Measurements from ENCODE around the gene TMEM165.
A peak's percentile ranks its signal among the peaks of the same experiment; 100 is the strongest.

TMEM165 gene

GRCh38 chr4:55369968-55370367, 25.8 kb upstream of the TMEM165 start:
- DNase-seq = no peak

GRCh38 chr4:55372259-55372658, 23.5 kb upstream of the TMEM165 start:
- DNase-seq = no peak

- no peak for DNase-seq
Measured at GRCh38 chr4:55373461-55373860, 22.3 kb upstream of the TMEM165 start.

- DNase-seq = no peak
Measured at GRCh38 chr4:55376698-55377097, 19.1 kb upstream of the TMEM165 start.

GRCh38 chr4:55378617-55379467, 16.9 kb upstream of the TMEM165 start:
- DNase-seq = no peak

GRCh38 chr4:55380576-55380975, 15.2 kb upstream of the TMEM165 start:
- no peak for DNase-seq

- no peak for DNase-seq
Measured at GRCh38 chr4:55381502-55381901, 14.3 kb upstream of the TMEM165 start.

- DNase-seq = no peak
Measured at GRCh38 chr4:55382488-55383003, 13.2 kb upstream of the TMEM165 start.

GRCh38 chr4:55385201-55385649, 10.5 kb upstream of the TMEM165 start:
- DNase-seq = no peak

GRCh38 chr4:55386073-55386472, 9.7 kb upstream of the TMEM165 start:
- peak; percentile 19 for DNase-seq

GRCh38 chr4:55386840-55387239, 8.9 kb upstream of the TMEM165 start:
- no peak for DNase-seq

- DNase-seq = no peak
Measured at GRCh38 chr4:55393461-55394320, 2.1 kb upstream of the TMEM165 start.

GRCh38 chr4:55395218-55395528, 584 bp upstream of the TMEM165 start:
- DNase-seq = no peak

- DNase-seq = no peak
Measured at GRCh38 chr4:55396308-55397125, 760 bp downstream of the TMEM165 start.

GRCh38 chr4:55397126-55397436, 1.3 kb downstream of the TMEM165 start:
- no peak for DNase-seq

- DNase-seq = peak; percentile 15
Measured at GRCh38 chr4:55397520-55398321, 2.0 kb downstream of the TMEM165 start.

- DNase-seq = no peak
Measured at GRCh38 chr4:55398461-55398860, 2.7 kb downstream of the TMEM165 start.

GRCh38 chr4:55398966-55399365, 3.2 kb downstream of the TMEM165 start:
- DNase-seq = no peak

GRCh38 chr4:55399581-55399980, 3.8 kb downstream of the TMEM165 start:
- no peak for DNase-seq

- DNase-seq = no peak
Measured at GRCh38 chr4:55405073-55405472, 9.3 kb downstream of the TMEM165 start.

GRCh38 chr4:55406545-55406944, 10.8 kb downstream of the TMEM165 start:
- DNase-seq = no peak

- no peak for DNase-seq
Measured at GRCh38 chr4:55407119-55407518, 11.4 kb downstream of the TMEM165 start.

Measured in CD4-positive, alpha-beta T cell treated with Interleukin-4 for 4 hours (primary cell).